Middle frontal gyrus (tissue), 1 donor: ENCODE results near the gene PPP1R3E.

Experiments used
- DNase-seq: peaks from one replicate; pipeline ENCODE4 v3.0.0-alpha.2; 2015; ENCODE audit warnings: low spot score; ENCODE audit errors: extremely low spot score

Gene PPP1R3E

DNA sequence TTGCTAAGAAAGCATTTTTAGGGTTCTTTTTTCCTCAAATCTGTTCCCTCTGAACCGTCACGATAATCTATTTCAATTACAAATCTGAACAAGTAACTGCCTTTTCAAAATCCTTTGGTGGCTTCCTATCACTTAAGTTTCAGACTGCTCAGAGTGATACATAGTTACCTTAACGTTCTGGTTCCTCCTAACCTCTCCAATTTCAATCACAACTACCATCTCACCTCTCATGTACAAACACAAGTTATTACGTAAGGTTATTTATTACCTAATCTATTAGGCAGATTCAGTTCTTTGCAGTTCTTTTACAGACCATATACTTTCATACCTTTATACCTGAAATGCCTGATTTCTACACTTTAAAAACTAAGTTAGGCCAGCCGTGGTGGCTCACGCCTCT lies 52.8 kb downstream of the PPP1R3E start:
- DNase-seq: no peak

- DNase-seq: no peak
These were observed 54.1 kb downstream of the PPP1R3E start for GRCh38 chr14:23248601-23249000.
